H54 (cell line): ENCODE measurements around the gene KRT80.

Source experiments
- DNase-seq: peaks from one replicate; pipeline ENCODE4 v3.0.0; 2011; ENCODE audit warnings: low spot score, mixed read lengths; ENCODE audit not compliant: insufficient read length
- FAIRE-seq: peaks from 3 replicates; lab custom pipeline; 2011; peaks lifted over from hg19 to GRCh38; lab: Jason Lieb, UNC
- POLR2A ChIP-seq: IDR thresholded peaks from 2 replicates; pipeline ENCODE4 v1.6.1; 2011; ENCODE audit warnings: low read depth, mild to moderate bottlenecking, low read length

The KRT80 gene

DNA sequence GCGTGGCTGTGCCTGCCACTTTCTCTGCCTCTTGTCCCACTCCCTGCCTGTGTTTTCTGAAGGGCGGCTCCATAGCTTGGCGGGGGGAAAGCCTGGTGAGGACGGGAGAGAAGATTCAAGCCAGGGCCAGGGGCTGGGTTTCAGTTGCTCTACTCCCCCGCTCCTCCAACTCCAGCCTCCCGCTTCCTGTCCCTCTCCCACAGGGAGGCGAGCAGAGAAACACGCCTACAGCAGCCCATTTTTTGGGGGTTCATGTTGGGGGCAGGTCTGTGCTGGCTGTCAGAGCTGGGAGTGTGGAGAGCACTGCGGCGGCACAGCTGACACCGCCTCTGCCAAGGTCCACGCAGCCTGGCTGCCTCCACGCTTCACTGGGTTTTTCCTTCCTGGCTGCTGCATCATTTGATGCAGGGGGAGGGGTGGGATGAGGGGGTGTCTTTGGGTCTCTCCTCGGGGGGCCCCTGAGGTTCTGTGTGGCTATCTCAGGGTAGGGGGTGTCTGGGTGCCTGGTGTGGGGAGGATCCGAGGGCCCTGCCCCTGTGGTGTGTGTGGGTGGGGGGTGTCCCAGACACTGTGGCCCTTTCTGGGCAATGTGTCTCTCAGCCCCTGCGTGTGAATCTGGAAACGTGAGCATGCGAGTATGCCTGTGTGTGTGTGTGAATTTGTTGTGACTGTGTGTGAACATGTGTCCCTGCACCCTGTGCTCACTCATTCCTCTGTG is 10.7 kb upstream of the KRT80 start:
- TF ChIP-seq POLR2A: 0 out of 2 replicates have a peak, but pooled peaks have one; percentile 28
- DNase-seq: no peak
- no peak for FAIRE-seq

DNA sequence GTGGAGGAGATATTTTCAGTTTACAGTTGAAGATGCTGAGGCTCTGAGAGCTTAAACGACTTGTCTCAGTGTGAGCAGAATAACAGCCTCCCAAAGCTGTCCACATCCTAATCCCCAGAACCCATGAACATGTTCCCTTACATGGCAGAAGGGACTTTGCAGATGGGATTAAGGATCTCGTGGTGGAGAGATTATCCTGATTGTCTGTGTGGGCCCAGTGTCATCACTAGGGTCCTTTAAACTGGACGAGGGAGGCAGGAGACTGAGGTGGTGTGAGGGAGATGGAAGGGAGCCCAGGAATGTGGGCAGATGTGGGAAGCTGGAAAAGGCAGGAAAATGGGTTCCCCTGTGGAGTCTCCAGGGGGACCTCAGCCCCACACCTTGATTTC is 9.6 kb upstream of the KRT80 start:
- no peak for TF ChIP-seq POLR2A
- FAIRE-seq (no peak), DNase-seq (no peak)

DNA sequence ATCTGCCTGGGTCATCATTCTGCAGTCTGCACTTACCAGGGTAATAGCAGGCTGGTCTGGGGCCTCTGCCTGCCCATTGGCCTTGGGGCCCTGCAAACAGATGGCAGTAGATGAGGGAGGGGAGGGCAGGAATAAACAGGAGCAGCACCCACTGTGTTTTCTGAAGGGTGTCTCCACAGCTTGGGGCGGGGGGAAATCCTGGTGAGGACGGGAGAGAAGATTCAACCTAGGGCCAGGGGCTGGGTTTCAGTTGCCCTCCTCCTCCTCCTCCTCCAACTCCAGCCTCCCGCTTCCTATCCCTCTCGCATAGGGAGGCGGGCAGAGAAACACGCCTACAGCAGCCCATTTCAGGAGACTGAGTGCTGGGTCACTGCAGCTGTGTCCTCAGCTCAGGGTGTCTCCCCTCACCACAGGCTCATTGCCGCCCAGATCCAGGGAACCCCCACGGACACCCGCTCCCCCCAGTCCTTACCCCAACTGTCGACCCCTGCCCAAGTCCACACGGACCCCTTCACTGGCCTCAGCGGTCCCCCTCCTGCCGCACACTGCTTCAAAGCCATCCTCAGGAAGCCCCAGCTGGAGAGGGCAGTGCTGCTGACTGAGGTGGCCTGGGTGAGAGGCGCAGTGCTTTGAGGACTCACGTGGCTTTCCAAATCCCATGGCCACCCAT is 9.1 kb upstream of the KRT80 start:
- DNase-seq (no peak), FAIRE-seq (no peak)
- TF ChIP-seq POLR2A: no peak

DNA sequence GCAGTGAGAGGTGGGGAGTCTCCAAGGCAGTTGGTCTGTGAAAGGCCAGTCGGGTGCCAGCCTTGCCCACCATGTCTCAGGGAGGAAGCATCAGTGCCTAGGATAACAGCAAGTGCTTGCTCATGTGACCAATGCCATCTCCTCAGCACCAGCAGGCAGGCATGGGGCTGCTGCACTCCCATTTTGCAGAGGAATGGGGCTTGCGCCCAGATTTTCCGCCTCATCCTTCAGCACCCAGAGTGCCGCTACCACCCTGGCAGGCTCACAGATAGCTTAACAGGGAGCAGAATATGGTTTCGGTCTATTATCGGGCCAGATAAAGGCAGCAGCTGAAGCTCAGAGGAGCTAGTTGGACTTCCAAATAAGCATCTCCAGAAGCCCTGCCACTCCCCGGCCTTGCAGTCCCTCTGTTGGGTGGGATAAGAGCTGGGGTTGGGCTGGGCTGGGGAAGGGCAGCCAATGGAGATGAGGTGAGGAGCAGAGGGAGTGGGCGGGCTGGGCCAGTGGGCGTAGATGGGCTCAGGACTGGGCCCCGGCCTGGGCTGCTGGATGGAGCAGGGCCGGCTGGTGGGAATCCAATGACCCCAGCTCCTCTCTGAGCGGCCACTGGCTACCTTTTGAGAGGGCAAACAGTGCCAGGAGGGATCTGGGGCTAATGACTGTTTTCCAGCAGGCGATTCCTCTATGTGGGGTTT is 8.4 kb upstream of the KRT80 start:
- TF ChIP-seq POLR2A: no peak
- DNase-seq (no peak), FAIRE-seq (no peak)

DNA sequence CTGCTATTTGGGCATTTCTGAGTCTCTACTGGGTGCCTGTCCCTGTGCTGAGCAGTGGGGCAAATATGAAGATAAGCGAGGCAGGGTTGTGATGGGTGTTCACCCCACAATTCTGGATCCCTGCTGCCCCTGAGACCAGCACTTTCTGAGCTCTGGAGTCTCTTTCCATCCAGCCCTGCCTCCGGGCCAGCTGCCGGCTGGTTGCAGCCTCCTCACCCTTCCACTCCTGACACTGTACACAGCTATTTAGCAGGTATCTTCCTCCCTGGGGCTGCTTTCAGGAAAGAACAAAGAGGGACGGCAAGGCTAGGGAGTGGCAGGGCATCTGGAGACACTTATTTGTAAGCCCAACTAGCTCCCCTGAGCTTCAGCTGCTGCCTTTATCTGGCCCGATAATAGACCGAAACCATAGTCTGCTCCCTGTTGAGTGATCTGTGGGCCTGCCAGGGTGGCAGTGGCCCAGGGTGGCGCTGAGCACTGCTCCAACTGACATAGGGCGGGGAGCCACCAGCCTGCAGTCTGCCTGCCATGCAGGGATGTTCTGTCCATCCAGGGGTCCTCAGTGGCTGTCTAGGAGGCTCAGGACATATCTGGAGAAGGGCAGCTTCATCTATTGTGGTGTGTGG is 7.6 kb upstream of the KRT80 start:
- no peak for FAIRE-seq

GRCh38 chr12:52198454-52199215 is 6.8 kb upstream of the KRT80 start:
- DNase-seq: no peak
- no peak for TF ChIP-seq POLR2A
- FAIRE-seq: no peak

More for the DNA sequence above, 7.6 kb upstream of the KRT80 start:
- no peak for TF ChIP-seq POLR2A
- DNase-seq: no peak

DNA sequence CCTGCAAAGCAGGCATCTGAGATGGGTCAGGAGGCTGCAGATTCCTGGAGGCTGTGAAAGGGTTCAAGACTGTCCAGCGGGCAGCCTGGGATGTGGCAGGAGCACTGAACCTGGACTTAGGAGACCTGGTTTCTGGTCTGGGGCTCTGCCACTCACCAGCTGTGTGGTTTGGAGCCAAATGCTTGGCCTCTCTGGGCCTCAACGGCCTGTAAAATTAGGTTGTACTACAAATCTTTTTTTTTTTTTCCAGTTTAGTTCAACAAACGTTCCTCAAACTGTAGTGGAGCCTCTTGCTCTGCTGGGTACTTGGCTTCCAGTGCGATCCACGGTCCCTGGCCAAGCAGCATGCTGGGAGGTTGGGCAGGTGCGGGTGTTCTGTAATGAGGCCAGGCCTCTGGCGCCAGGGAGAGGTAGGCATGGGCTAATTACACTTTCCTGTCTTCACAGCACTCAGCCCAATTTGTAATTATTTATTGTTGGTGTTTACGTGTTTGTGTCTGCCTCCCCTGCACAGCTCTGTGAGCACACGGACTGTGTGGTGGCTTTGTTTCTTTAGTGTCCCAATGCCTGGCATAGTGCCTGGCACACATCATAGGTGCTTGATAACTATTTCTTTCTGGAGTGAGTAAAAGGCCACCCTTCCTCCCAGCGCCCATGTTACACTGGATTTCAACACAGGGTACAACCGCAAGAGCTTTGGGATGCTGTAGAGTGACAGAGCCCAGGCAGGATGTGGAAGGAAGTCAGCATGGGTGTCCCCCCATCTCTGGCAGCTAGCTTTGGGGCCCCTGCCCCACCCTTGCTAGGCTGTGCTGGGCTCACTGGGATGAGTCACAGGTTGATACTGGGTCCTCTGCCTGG is 5.8 kb upstream of the KRT80 start:
- DNase-seq (no peak), FAIRE-seq (no peak)
- no peak for TF ChIP-seq POLR2A

DNA sequence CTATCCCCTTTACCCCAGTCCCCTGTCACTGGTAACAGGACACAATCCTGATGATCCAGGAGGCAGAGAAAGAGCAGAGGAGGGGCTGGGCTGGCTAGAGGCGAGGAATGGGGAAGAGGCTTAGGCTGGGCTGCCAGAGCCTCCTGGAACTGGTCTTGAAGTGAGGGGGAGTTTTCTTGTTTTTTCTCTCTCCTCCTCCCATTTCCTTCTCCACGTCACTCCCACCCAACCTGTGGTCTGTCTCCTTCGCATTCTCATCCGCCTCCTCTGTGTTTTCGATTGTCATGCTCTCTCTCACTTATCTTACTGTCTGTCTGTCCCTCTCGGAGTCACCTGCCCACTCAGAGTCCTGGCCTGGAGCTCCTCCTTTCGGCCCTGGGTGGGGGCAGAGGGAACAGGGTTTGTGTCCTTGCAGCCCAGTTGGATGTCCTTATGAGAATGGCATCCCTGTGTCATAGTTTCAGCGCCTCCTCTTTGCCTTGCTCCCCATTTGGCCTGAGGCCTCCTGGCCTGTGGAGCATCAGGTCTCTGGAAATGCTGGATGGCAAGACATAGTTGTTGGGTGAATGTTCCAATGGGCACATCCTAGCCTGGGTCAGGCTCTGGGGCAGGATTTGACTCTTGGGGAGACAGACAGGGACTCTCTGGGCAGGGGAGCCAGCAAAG is 3.4 kb upstream of the KRT80 start:
- TF ChIP-seq POLR2A: no peak
- DNase-seq (no peak), FAIRE-seq (no peak)

GRCh38 chr12:52193991-52194390 is 2.2 kb upstream of the KRT80 start:
- FAIRE-seq: no peak
- no peak for DNase-seq
- TF ChIP-seq POLR2A: no peak

- FAIRE-seq (no peak), DNase-seq (no peak)
- TF ChIP-seq POLR2A: no peak
These were observed 1.7 kb upstream of the KRT80 start for GRCh38 chr12:52193532-52193931.

- FAIRE-seq (no peak), DNase-seq (no peak)
- TF ChIP-seq POLR2A: no peak; the same call in 1 of the 2 replicates
These were observed 719 bp downstream of the KRT80 start for GRCh38 chr12:52190860-52191729.
